HG03280 (cell line): ENCODE results near the gene SLC23A3.

Experiments used
- ATAC-seq: cut with Tn5 transposase; IDR thresholded peaks from one replicate; pipeline ENCODE4 v1.9.1; 2021; ENCODE audit warnings: mild to moderate bottlenecking, moderate library complexity; ENCODE audit not compliant: unreplicated experiment

SLC23A3 gene

DNA sequence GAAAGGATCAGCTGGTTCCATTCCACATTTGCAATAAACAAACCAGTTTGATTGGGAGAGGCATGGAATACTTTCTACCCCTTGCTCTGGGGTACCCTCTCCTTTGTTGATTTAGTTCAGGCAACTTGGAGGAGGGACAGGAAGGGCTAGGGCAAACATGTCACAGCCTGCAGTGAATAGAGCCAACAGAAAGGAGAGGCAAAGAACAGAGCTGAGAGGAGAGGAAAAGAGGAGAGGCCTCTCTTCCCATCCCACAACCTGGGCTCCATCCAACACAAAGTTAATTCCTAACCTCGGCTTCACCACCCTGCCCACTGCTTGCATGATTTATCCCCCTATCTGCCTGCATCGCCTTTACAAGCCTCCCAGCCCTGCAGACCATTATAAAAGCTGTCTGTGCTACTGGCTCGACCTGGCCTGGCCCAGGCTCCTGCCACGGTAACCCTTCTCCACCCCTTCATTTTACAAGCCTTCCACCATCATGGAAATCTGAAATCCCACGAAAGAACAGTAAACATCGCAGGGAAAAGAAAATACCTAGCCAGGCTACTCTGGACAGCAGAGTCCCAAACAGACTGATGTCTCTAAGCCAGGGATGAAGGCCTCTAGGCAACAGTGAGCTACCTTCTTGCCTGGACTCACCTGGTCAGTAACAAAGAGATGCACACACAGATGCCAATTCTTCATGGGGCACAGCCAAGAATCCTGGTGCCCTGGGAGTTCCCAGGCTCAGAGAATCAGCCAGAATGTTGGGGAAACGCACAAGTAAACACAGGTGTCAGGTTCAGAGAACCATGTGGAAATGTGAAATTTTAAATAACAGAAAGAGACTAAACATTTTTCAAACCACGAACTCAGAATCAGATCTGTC lies 52.8 kb downstream of the SLC23A3 start:
- no peak for ATAC-seq

DNA sequence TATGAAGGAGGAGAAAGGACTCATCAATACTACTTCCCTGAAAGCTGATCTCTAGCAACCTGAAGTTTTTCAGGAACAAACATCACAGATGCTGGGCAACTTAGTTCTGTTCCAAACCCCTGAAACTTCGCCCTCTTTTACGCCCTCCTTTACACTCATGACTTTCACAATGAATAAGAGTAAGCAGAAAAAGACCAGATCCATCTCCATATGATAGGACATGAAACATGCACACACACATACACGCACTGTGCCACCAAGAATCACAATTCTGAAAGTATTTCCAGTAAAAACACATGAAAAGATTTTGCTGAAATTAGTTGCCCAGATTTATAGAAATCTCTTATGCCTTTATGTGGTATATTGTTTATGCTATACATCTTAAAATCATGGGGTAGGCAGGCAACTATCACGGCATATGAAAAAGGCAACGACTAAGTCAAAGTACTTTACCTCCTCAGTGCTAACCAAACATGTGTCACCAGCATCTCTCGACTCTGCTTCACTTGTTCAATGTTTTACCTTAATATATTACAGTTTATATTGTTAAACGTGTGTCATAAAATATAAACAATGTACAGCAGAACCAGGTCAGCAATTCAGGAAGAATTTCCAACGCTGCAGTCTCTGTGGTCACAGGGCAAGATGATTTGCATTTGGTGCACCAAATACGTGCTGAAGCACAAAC lies 57.0 kb downstream of the SLC23A3 start:
- ATAC-seq: no peak

DNA sequence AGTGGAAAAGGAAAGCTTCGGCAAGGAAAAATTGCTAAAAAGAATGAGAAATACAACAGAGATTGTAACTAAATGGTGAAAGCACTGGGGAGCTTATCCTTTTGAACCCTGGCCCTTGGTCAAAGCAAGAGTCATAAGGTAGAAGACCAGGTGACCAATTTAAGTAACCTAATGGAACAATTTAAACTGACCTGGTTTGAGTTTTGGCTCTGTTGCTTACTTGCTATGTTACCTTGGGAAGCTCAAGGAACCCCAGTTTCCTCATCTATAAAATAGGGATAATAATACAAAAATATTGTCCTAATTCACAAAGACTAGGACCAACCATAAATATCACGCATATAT lies 57.8 kb downstream of the SLC23A3 start:
- no peak for ATAC-seq
